ENCODE data around the gene ASB11.

The ASB11 gene

DNA sequence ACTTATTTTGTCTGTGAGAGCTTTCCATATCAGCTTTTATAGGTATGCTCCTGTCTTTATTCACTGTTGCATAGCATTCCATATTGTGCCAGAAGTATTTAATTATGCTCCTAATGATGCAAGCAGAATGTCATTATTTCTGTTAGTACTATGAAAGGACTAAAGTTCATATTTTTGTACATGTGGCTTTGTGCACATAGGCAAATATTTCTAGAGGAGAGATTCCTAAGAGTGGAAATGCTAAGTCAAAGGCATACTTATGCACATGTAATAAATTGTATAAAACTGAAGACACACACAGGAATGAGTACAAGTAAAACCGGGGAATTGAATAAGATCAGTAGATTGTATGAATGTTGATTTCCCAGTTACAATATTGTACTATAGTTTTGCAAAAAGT lies 43.7 kb downstream of the ASB11 start:
- no peak overlapping the region for H3K4me2 ChIP-seq (ENCODE audit: low read length)
- no peak overlapping the region for H3K4me3 ChIP-seq (ENCODE audit: low read length)
- H3K27ac ChIP-seq (ENCODE audit: low read depth, low read length), result no peak overlapping the region
- no peaks in the 10 kb centered on the region for H4K20me1 ChIP-seq (ENCODE audit: control insufficient read depth, insufficient read depth, low read depth, low read length)
- no peaks in the 10 kb centered on the region for H3K27me3 ChIP-seq (ENCODE audit: control insufficient read depth, low read length)
- no peaks in the 10 kb centered on the region for H3K4me1 ChIP-seq (ENCODE audit: control insufficient read depth, low read length)
- TF ChIP-seq, protein P1, sequence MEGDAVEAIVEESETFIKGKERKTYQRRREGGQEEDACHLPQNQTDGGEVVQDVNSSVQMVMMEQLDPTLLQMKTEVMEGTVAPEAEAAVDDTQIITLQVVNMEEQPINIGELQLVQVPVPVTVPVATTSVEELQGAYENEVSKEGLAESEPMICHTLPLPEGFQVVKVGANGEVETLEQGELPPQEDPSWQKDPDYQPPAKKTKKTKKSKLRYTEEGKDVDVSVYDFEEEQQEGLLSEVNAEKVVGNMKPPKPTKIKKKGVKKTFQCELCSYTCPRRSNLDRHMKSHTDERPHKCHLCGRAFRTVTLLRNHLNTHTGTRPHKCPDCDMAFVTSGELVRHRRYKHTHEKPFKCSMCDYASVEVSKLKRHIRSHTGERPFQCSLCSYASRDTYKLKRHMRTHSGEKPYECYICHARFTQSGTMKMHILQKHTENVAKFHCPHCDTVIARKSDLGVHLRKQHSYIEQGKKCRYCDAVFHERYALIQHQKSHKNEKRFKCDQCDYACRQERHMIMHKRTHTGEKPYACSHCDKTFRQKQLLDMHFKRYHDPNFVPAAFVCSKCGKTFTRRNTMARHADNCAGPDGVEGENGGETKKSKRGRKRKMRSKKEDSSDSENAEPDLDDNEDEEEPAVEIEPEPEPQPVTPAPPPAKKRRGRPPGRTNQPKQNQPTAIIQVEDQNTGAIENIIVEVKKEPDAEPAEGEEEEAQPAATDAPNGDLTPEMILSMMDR (IDR thresholded peaks at IDR 0.05; ENCODE audit: low read depth, low read length, poor library complexity, severe bottlenecking), result no peak
- TF ChIP-seq EZH2phosphoT487 (IDR thresholded peaks at IDR 0.05; ENCODE audit: borderline replicate concordance, low read length), result no peak
- no peaks in the 10 kb centered on the region for H3K36me3 ChIP-seq (ENCODE audit: control insufficient read depth, low read length)
- H3K79me2 ChIP-seq (ENCODE audit: control insufficient read depth, low read length), result no peaks in the 10 kb centered on the region
- no peaks in the 10 kb centered on the region for H3F3A ChIP-seq (ENCODE audit: control insufficient read depth, insufficient read depth)
- no peaks in the 10 kb centered on the region for H3K9me3 ChIP-seq (ENCODE audit: control insufficient read depth, insufficient read depth, low read length)
- H3K9me2 ChIP-seq (replicated peaks; ENCODE audit: control insufficient read depth, low read length), result no peaks in the 10 kb centered on the region

DNA sequence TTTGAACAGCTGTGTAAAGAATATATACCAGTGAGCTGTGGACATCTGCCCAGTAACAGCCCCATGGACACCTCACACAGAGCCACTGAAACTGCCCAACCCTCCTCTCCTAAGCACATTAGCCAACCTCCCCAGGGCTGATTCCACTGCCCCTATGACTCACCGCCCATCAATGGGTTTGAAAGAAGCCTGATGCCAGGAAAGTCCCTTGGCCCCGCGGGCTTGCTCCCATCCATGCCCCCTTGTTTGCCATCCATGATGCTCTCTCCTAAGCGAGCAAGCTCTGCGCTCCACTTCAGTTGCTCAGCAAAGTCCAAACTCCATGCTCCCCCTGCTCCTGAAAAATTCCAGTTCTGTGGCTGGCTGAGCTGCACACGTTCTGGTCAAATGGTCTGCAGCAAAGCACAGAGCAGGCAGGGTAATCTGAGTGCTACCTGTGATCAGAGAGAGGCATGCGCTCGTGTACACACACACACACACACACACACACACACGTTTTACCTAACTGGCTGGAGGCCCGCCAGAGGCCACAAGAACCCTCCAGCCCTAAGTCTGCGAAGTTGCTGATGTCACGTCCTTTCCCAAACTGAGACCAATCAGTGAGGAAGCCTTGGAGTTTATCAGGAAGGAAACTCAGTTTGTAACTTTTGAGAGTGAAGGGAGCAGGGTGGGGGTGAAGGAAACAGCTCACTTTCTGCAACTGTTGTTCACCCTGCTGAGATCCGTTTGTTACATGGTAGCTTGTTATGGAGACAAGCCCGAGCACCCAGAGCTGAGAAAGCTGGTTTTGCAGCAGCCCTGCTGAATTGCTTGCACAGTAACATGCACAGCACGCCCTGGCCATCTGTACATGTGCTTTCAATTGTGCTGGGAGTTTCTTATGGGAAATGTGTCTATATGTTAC lies 45.6 kb downstream of the ASB11 start, which contains the start of gene ASB9:
Gene ASB9, minus strand, starts transcription at position 466 of the 904 bp plus-strand sequence. Its CDS starts 209 bp downstream, at position 257.
- H4K20me1 ChIP-seq (ENCODE audit: control insufficient read depth, insufficient read depth, low read depth, low read length), result no peaks in the 10 kb centered on the region
- no peaks in the 10 kb centered on the region for H3K4me1 ChIP-seq (ENCODE audit: control insufficient read depth, low read length)
- no peak for TF ChIP-seq EZH2phosphoT487 (IDR thresholded peaks at IDR 0.05; ENCODE audit: borderline replicate concordance, low read length)
- TF ChIP-seq, protein P1 (IDR thresholded peaks at IDR 0.05; ENCODE audit: low read depth, low read length, poor library complexity, severe bottlenecking), result no peak
- H3K27ac ChIP-seq (ENCODE audit: low read depth, low read length), result no peak within 1 kb of the TSS
- H3K9me3 ChIP-seq (ENCODE audit: control insufficient read depth, insufficient read depth, low read length), result no peaks in the 10 kb centered on the region
- no peak within 1 kb of the TSS for H3K4me2 ChIP-seq (ENCODE audit: low read length)
- no peaks in the 10 kb centered on the region for H3K36me3 ChIP-seq (ENCODE audit: control insufficient read depth, low read length)
- H3K79me2 ChIP-seq (ENCODE audit: control insufficient read depth, low read length), result no peaks in the 10 kb centered on the region
- no peaks in the 10 kb centered on the region for H3K27me3 ChIP-seq (ENCODE audit: control insufficient read depth, low read length)
- H3K4me3 ChIP-seq (ENCODE audit: low read length), result no peak within 1 kb of the TSS
- no peaks in the 10 kb centered on the region for H3K9me2 ChIP-seq (replicated peaks; ENCODE audit: control insufficient read depth, low read length)
- no peaks in the 10 kb centered on the region for H3F3A ChIP-seq (ENCODE audit: control insufficient read depth, insufficient read depth)

DNA sequence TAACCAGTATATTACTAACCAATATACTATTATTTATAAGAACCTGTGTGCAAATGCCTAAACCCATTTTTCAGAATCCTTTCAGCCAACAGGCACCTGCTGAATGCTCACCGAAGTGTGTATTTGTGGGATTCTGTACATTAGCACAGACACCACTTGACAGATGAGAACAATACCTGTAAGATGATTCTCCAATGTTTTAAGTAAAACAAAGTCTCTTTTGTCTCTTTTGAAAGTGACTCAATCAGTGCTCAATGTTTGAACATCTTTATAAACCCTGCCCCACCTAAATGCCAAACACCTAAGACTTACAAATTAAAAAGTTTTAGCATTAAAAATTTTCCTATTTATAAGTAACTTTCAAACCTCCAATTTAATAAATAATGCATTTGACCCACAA lies 46.3 kb downstream of the ASB11 start:
- Histone ChIP-seq H3K4me1 (ENCODE audit: control insufficient read depth, low read length) (no peaks in the 10 kb centered on the region), H3K79me2 (ENCODE audit: control insufficient read depth, low read length) (no peaks in the 10 kb centered on the region), H3K4me3 (ENCODE audit: low read length) (no peak overlapping the region), H4K20me1 (ENCODE audit: control insufficient read depth, insufficient read depth, low read depth, low read length) (no peaks in the 10 kb centered on the region), H3F3A (ENCODE audit: control insufficient read depth, insufficient read depth) (no peaks in the 10 kb centered on the region), H3K9me3 (ENCODE audit: control insufficient read depth, insufficient read depth, low read length) (no peaks in the 10 kb centered on the region), H3K27me3 (ENCODE audit: control insufficient read depth, low read length) (no peaks in the 10 kb centered on the region), H3K9me2 (replicated peaks; ENCODE audit: control insufficient read depth, low read length) (no peaks in the 10 kb centered on the region), H3K36me3 (ENCODE audit: control insufficient read depth, low read length) (no peaks in the 10 kb centered on the region), H3K4me2 (ENCODE audit: low read length) (no peak overlapping the region), H3K27ac (ENCODE audit: low read depth, low read length) (no peak overlapping the region)
- no peak for TF ChIP-seq EZH2phosphoT487 (IDR thresholded peaks at IDR 0.05; ENCODE audit: borderline replicate concordance, low read length)
- TF ChIP-seq, protein P1 (IDR thresholded peaks at IDR 0.05; ENCODE audit: low read depth, low read length, poor library complexity, severe bottlenecking), result no peak
